H1 (cell line): ENCODE measurements around the gene ZFYVE27. TPM values are rescaled to one million over a fixed set of nuclear protein-coding genes. Genes with fewer than 3 reads are reported as not detected.

Source experiments
- RNF2 ChIP-seq: fragments of 200-900, 300-1000 bp; sonication (generic); IDR thresholded peaks from 2 replicates; pipeline ENCODE4 v1.7.1; 2016; ENCODE audit warnings: borderline replicate concordance, low read depth, mild to moderate bottlenecking, antibody characterized with exemption, low read length; ENCODE audit not compliant: poor library complexity, severe bottlenecking; ENCODE audit errors: missing control alignments
- polyA plus RNA-seq, 7 experiments: library from polyadenylated mRNA; depleted of rRNA in 3 of 7; stranded (reverse) in 5 of 7; unstranded in 2 of 7; fragments of >200 nt in 5 of 7; fragments of 200-250 nt in 2 of 7; gene quantifications; 1 replicate in 5 of 7; 2 replicates in 1 of 7; 4 replicates in 1 of 7; pipeline versions ENCODE4 v1.2.1 to v1.2.3, GENCODE V29; 2011 to 2013; ENCODE audit warnings: missing spikeins in 2 of 7, mixed read lengths in 2 of 7
- total RNA-seq: library from RNA; stranded (reverse); fragmentation: NEBNext Ultra II Directional; extraction: Animal tissue kit (Norgen Biotek cat#: 25700); gene quantifications from 2 replicates; pipeline ENCODE4 v1.2.1, GENCODE V29; 2021
- TF ChIP-seq, protein P1 (sequence below): fragments of 300-600 bp; sonication (generic); IDR thresholded peaks from 2 replicates; pipeline ENCODE4 v1.7.1; 2012; ENCODE audit warnings: low read length, moderate library complexity, mild to moderate bottlenecking, inconsistent platforms; ENCODE audit not compliant: insufficient replicate concordance

ZFYVE27 gene
- total and polyA plus RNA-seq, 2 of the 8 experiments (the other 6 are each of a cell fraction or from before 2014, with no cell fraction given) = 16.6 to 19.8 TPM

DNA sequence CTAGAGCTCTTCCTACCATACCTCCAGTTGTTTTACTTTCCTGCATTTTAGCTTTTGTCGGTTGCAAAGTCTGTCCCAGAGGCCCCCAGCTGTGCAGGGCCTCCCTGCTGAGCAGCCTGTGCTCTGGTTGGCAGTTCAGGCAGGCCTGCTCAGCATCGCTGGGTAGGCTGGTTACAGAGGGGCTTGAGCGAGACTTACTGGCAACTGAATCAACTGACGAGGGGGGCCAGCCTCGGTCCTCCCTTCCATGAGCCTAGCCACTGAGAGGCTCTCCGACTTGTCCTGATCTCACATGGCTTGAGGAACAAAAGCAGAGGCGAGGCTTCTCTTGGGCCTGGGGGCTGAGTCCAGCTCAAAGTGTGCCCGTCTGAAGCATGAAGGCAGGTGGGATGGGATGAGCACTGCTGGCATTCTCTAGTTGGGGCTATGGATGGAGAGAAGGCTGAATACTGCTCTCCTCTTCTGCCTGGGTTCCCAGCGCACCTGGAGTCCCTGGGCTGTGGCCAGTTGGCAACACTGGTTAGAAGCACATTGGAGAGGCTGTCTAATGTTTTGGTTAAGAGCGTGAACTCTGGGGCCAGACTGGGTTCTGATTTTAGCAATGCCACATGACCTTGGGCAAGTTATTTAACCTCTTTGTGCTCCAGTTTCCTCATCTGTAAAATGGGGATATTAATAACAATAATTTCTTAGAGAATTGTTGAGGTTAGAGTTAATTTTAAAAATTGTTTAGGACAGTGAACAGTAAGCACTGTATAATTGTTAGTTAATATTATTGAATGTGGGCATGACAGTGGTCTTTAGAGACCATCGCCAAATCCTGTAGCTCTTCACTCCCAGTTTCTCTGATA is 41.7 kb downstream of the ZFYVE27 start (continued):
- TF ChIP-seq, protein P1, sequence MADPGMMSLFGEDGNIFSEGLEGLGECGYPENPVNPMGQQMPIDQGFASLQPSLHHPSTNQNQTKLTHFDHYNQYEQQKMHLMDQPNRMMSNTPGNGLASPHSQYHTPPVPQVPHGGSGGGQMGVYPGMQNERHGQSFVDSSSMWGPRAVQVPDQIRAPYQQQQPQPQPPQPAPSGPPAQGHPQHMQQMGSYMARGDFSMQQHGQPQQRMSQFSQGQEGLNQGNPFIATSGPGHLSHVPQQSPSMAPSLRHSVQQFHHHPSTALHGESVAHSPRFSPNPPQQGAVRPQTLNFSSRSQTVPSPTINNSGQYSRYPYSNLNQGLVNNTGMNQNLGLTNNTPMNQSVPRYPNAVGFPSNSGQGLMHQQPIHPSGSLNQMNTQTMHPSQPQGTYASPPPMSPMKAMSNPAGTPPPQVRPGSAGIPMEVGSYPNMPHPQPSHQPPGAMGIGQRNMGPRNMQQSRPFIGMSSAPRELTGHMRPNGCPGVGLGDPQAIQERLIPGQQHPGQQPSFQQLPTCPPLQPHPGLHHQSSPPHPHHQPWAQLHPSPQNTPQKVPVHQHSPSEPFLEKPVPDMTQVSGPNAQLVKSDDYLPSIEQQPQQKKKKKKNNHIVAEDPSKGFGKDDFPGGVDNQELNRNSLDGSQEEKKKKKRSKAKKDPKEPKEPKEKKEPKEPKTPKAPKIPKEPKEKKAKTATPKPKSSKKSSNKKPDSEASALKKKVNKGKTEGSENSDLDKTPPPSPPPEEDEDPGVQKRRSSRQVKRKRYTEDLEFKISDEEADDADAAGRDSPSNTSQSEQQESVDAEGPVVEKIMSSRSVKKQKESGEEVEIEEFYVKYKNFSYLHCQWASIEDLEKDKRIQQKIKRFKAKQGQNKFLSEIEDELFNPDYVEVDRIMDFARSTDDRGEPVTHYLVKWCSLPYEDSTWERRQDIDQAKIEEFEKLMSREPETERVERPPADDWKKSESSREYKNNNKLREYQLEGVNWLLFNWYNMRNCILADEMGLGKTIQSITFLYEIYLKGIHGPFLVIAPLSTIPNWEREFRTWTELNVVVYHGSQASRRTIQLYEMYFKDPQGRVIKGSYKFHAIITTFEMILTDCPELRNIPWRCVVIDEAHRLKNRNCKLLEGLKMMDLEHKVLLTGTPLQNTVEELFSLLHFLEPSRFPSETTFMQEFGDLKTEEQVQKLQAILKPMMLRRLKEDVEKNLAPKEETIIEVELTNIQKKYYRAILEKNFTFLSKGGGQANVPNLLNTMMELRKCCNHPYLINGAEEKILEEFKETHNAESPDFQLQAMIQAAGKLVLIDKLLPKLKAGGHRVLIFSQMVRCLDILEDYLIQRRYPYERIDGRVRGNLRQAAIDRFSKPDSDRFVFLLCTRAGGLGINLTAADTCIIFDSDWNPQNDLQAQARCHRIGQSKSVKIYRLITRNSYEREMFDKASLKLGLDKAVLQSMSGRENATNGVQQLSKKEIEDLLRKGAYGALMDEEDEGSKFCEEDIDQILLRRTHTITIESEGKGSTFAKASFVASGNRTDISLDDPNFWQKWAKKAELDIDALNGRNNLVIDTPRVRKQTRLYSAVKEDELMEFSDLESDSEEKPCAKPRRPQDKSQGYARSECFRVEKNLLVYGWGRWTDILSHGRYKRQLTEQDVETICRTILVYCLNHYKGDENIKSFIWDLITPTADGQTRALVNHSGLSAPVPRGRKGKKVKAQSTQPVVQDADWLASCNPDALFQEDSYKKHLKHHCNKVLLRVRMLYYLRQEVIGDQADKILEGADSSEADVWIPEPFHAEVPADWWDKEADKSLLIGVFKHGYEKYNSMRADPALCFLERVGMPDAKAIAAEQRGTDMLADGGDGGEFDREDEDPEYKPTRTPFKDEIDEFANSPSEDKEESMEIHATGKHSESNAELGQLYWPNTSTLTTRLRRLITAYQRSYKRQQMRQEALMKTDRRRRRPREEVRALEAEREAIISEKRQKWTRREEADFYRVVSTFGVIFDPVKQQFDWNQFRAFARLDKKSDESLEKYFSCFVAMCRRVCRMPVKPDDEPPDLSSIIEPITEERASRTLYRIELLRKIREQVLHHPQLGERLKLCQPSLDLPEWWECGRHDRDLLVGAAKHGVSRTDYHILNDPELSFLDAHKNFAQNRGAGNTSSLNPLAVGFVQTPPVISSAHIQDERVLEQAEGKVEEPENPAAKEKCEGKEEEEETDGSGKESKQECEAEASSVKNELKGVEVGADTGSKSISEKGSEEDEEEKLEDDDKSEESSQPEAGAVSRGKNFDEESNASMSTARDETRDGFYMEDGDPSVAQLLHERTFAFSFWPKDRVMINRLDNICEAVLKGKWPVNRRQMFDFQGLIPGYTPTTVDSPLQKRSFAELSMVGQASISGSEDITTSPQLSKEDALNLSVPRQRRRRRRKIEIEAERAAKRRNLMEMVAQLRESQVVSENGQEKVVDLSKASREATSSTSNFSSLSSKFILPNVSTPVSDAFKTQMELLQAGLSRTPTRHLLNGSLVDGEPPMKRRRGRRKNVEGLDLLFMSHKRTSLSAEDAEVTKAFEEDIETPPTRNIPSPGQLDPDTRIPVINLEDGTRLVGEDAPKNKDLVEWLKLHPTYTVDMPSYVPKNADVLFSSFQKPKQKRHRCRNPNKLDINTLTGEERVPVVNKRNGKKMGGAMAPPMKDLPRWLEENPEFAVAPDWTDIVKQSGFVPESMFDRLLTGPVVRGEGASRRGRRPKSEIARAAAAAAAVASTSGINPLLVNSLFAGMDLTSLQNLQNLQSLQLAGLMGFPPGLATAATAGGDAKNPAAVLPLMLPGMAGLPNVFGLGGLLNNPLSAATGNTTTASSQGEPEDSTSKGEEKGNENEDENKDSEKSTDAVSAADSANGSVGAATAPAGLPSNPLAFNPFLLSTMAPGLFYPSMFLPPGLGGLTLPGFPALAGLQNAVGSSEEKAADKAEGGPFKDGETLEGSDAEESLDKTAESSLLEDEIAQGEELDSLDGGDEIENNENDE = no peak
- TF ChIP-seq RNF2 = no peak
